Breast epithelium (tissue), 4 donors: ENCODE data around the gene ABO. TPM values are rescaled to one million over a fixed set of nuclear protein-coding genes. Genes with fewer than 3 reads are reported as not detected.
A peak's percentile ranks its signal among the peaks of the same experiment; 100 is the strongest.
"Not testable (repeated sequence)": the region's sequence is repeated elsewhere in the genome, so short reads cannot be mapped to it uniquely, and the experiment has no call there.

Experiments used
- DNase-seq, 2 donors: peaks; one replicate each; pipeline ENCODE4 v3.0.0-alpha.2; 2019; ENCODE audit warnings: low spot score in 2 of 2
- H3K27ac ChIP-seq, 2 donors: fragments of 200-600 bp; sonication (generic) in 1 of 2; one replicate each; pipeline ENCODE4 v1.5.1; 2016 to 2019; ENCODE audit warnings: mild to moderate bottlenecking in 1 of 2
- H3K27me3 ChIP-seq, 2 donors: fragments of 200-600 bp; sonication (generic) in 1 of 2; one replicate each; pipeline versions ENCODE4 v1.5.1 to v1.6.0; 2017 to 2019; ENCODE audit warnings: control low read depth in 1 of 2, mild to moderate bottlenecking in 1 of 2
- H3K36me3 ChIP-seq: fragments of 200-600 bp; one replicate; pipeline ENCODE4 v1.5.1; 2019
- H3K4me1 ChIP-seq, 2 donors: fragments of 200-600 bp; sonication (generic); one replicate each; pipeline ENCODE4 v1.5.1; 2016 to 2019; ENCODE audit warnings: control low read depth in 1 of 2
- H3K4me3 ChIP-seq, 3 donors: fragments of 200-600 bp; sonication (generic); 1 replicate in 2 of 3; 2 replicates in 1 of 3; pipeline ENCODE4 v1.5.1; 2016 to 2019; ENCODE audit warnings: mild to moderate bottlenecking in 3 of 3, moderate library complexity in 2 of 3
- H3K9me3 ChIP-seq, 2 donors: fragments of 200-600 bp; sonication (generic) in 1 of 2; one replicate each; pipeline ENCODE4 v1.5.1; 2016 to 2019; ENCODE audit warnings: control low read depth in 1 of 2
- CTCF ChIP-seq, 3 donors: fragments of 450-650 bp; IDR thresholded peaks; one replicate each; pipeline ENCODE4 v1.5.1; 2016 to 2017; ENCODE audit warnings: antibody characterized with exemption in 3 of 3, mild to moderate bottlenecking in 3 of 3, moderate library complexity in 3 of 3
- POLR2A ChIP-seq: fragments of 450-650 bp; IDR thresholded peaks from one replicate; pipeline ENCODE4 v1.6.1; 2016; ENCODE audit warnings: antibody characterized with exemption, mild to moderate bottlenecking, moderate library complexity
- POLR2AphosphoS5 ChIP-seq, 3 donors: sonication (generic); formaldehyde crosslinking; IDR thresholded peaks; one replicate each; pipeline ENCODE4 v1.6.1; 2017; ENCODE audit warnings: antibody characterized with exemption in 3 of 3
- intact Hi-C: fragments of 100-400 bp; cut with DNase I; formaldehyde crosslinking; loops from one replicate; pipeline ENCODE4 v1.15.1; 2023; ENCODE audit warnings: low total_unique reads
- total RNA-seq, 3 donors: library from RNA; depleted of rRNA; stranded (reverse); fragments of >200 nt; gene quantifications; one replicate each; pipeline ENCODE4 v1.1.0, GENCODE V29; 2016

The ABO gene
- total RNA-seq, 3 donors from 2014 or later, result 1.1 to 3.9 (median 2.8) TPM

- intact Hi-C loops, result loop anchor here (5.0 kb wide), 1 partner anchor 879 kb away; no protein-coding TSS in a partner anchor
- DNase-seq, result peak in 1 of 2 donors; percentile 13
- H3K27ac ChIP-seq, H3K27me3 ChIP-seq, H3K4me1 ChIP-seq, H3K9me3 ChIP-seq, H3K4me3 ChIP-seq, H3K36me3 ChIP-seq: not testable (repeated sequence)
Measured at GRCh38 chr9:133208171-133208879, 66.7 kb downstream of the ABO start.

- Histone ChIP-seq H3K9me3 (no peaks in the 10 kb centered on the region), H3K36me3 (no peaks in the 10 kb centered on the region), H3K27ac (no peak overlapping the region), H3K27me3 (no peaks in the 10 kb centered on the region), H3K4me1 (no peaks in the 10 kb centered on the region), H3K4me3 (no peak overlapping the region)
- intact Hi-C loops, result loop anchor here (5.0 kb wide), 1 partner anchor 880 kb away; no protein-coding TSS in a partner anchor
- TF ChIP-seq POLR2AphosphoS5 (IDR thresholded peaks at IDR 0.05), result no peak
- no peak for TF ChIP-seq CTCF (IDR thresholded peaks at IDR 0.05)
- TF ChIP-seq POLR2A, result no peak
- DNase-seq, result peak in 1 of 2 donors; percentile 12
Measured at GRCh38 chr9:133207540-133208170, 67.3 kb downstream of the ABO start.

- Histone ChIP-seq H3K4me3 (no peak overlapping the region), H3K27ac (no peak overlapping the region), H3K4me1 (no peaks in the 10 kb centered on the region), H3K36me3 (no peaks in the 10 kb centered on the region), H3K27me3 (no peaks in the 10 kb centered on the region), H3K9me3 (no peaks in the 10 kb centered on the region)
- TF ChIP-seq POLR2A, result no peak
- TF ChIP-seq CTCF (IDR thresholded peaks at IDR 0.05), result no peak
- TF ChIP-seq POLR2AphosphoS5 (IDR thresholded peaks at IDR 0.05), result no peak
- intact Hi-C loops, result loop anchor here (5.0 kb wide), 1 partner anchor 880 kb away; no protein-coding TSS in a partner anchor
- no peak for DNase-seq
Measured at GRCh38 chr9:133207021-133207531, 67.9 kb downstream of the ABO start.

- no peaks in the 10 kb centered on the region for H3K36me3 ChIP-seq
- no peaks in the 10 kb centered on the region for H3K9me3 ChIP-seq
- H3K4me1 ChIP-seq, result no peaks in the 10 kb centered on the region
- H3K27me3 ChIP-seq, result no peaks in the 10 kb centered on the region
- no peak overlapping the region for H3K27ac ChIP-seq
- H3K4me3 ChIP-seq, result no peak overlapping the region
- peak in 1 of 2 donors; percentile 2 for DNase-seq
- no peak for TF ChIP-seq POLR2A
- TF ChIP-seq POLR2AphosphoS5 (IDR thresholded peaks at IDR 0.05), result no peak
- no peak for TF ChIP-seq CTCF (IDR thresholded peaks at IDR 0.05)
- intact Hi-C loops, result loop anchor here (5.0 kb wide), 1 partner anchor 881 kb away; no protein-coding TSS in a partner anchor
Measured at GRCh38 chr9:133205996-133206931, 68.7 kb downstream of the ABO start.

GRCh38 chr9:133205481-133205887 lies 69.5 kb downstream of the ABO start:
- H3K9me3 ChIP-seq, H3K4me1 ChIP-seq, H3K4me3 ChIP-seq, H3K36me3 ChIP-seq, H3K27me3 ChIP-seq, H3K27ac ChIP-seq: not testable (repeated sequence)
- peak in 1 of 2 donors; percentile 7 for DNase-seq
- intact Hi-C loops, result loop anchor here (5.0 kb wide), 1 partner anchor 882 kb away; no protein-coding TSS in a partner anchor

Other genes with a start within 250 kb of the ABO start
- gene GTF3C5, start 244.2 kb downstream of the ABO start, total RNA-seq, result 10 to 100 TPM; 43.8 to 74.4 (median 68.2) TPM
- gene CEL, start 213.2 kb downstream of the ABO start, total RNA-seq, result under 1 TPM; 0.29 to 0.98 (median 0.32) TPM
- gene RALGDS, start 154.0 kb downstream of the ABO start, total RNA-seq, result 10 to 100 TPM; 52.0 to 94.1 (median 79.3) TPM
- gene GBGT1, start 111.3 kb downstream of the ABO start, total RNA-seq, result 10 to 100 TPM; 14.8 to 21.3 (median 15.0) TPM
- under 1 TPM in 2 of 3 donors, not detected in 1; 0.88 to 0.98 TPM for gene OBP2B, start 66.0 kb downstream of the ABO start, total RNA-seq
- 10 to 100 TPM; 12.8 to 29.0 (median 23.3) TPM for gene SURF6, start 61.0 kb upstream of the ABO start, total RNA-seq
- 10 to 100 TPM; 19.2 to 32.2 (median 31.1) TPM for gene MED22, start 72.9 kb upstream of the ABO start, total RNA-seq
- 1,000 to 10,000 TPM; 2,020 to 2,813 (median 2,212) TPM for gene RPL7A, start 73.0 kb upstream of the ABO start, total RNA-seq
- 10 to 100 TPM; 45.9 to 61.4 (median 46.8) TPM for gene SURF1, start 81.3 kb upstream of the ABO start, total RNA-seq
- gene SURF2, start 81.3 kb upstream of the ABO start, total RNA-seq, result 10 to 100 TPM; 16.7 to 25.9 (median 25.2) TPM
- 100 to 1,000 TPM; 109 to 164 (median 133) TPM for gene SURF4, start 100.9 kb upstream of the ABO start, total RNA-seq
- gene STKLD1, start 101.2 kb upstream of the ABO start, total RNA-seq, result 1 to 10 TPM in 1 of 3 donors, under 1 TPM in 2; 0.59 to 3.9 (median 0.96) TPM
- 10 to 100 TPM; 14.2 to 20.5 (median 18.7) TPM for gene REXO4, start 142.8 kb upstream of the ABO start, total RNA-seq
- gene ADAMTS13, start 147.2 kb upstream of the ABO start, total RNA-seq, result 1 to 10 TPM in 1 of 3 donors, under 1 TPM in 2; 0.88 to 2.9 (median 0.96) TPM
- 10 to 100 TPM in 2 of 3 donors, 1 to 10 TPM in 1; 5.0 to 19.5 (median 13.4) TPM for gene CACFD1, start 184.8 kb upstream of the ABO start, total RNA-seq
- gene SLC2A6, start 203.9 kb upstream of the ABO start, total RNA-seq, result 1 to 10 TPM; 1.8 to 2.0 (median 1.8) TPM
- gene MYMK, start 249.8 kb upstream of the ABO start, total RNA-seq, result not detected